ENCODE measurements around the gene CACFD1.

The CACFD1 gene

GRCh38 chr9:133425049-133425632 lies 34.6 kb upstream of the CACFD1 start:
- H3K27me3 ChIP-seq (replicated peaks; ENCODE audit: control insufficient read depth, insufficient read depth, low read length, poor library complexity, severe bottlenecking): peaks cover 4% of the 10 kb centered on the region
- peaks cover 4% of the 10 kb centered on the region for H3K4me1 ChIP-seq (ENCODE audit: control insufficient read depth, insufficient read depth, low read length, poor library complexity, severe bottlenecking)
- no peak overlapping the region for H3K4me3 ChIP-seq (ENCODE audit: insufficient read depth, low read depth, low read length, poor library complexity, severe bottlenecking)
- H3K27ac ChIP-seq (ENCODE audit: insufficient read depth, low read length, poor library complexity, severe bottlenecking): no peak overlapping the region
- H3K36me3 ChIP-seq (ENCODE audit: control insufficient read depth, insufficient read depth, low read length): no peaks in the 10 kb centered on the region
- no peak for DNase-seq
- no peaks in the 10 kb centered on the region for H3K9me3 ChIP-seq (ENCODE audit: control insufficient read depth, low read length)

- H3K27ac ChIP-seq (ENCODE audit: insufficient read depth, low read length, poor library complexity, severe bottlenecking): no peak overlapping the region
- H3K4me1 ChIP-seq (ENCODE audit: control insufficient read depth, insufficient read depth, low read length, poor library complexity, severe bottlenecking): peaks cover 4% of the 10 kb centered on the region
- no peaks in the 10 kb centered on the region for H3K36me3 ChIP-seq (ENCODE audit: control insufficient read depth, insufficient read depth, low read length)
- H3K9me3 ChIP-seq (ENCODE audit: control insufficient read depth, low read length): no peaks in the 10 kb centered on the region
- peaks cover 4% of the 10 kb centered on the region for H3K27me3 ChIP-seq (replicated peaks; ENCODE audit: control insufficient read depth, insufficient read depth, low read length, poor library complexity, severe bottlenecking)
- no peak overlapping the region for H3K4me3 ChIP-seq (ENCODE audit: insufficient read depth, low read depth, low read length, poor library complexity, severe bottlenecking)
- no peak for DNase-seq
Measured at GRCh38 chr9:133426011-133426410, 33.8 kb upstream of the CACFD1 start.

GRCh38 chr9:133427658-133428348 lies 32.0 kb upstream of the CACFD1 start:
- H3K27me3 ChIP-seq (replicated peaks; ENCODE audit: control insufficient read depth, insufficient read depth, low read length, poor library complexity, severe bottlenecking): peaks cover 4% of the 10 kb centered on the region
- no peak overlapping the region for H3K4me3 ChIP-seq (ENCODE audit: insufficient read depth, low read depth, low read length, poor library complexity, severe bottlenecking)
- H3K4me1 ChIP-seq (ENCODE audit: control insufficient read depth, insufficient read depth, low read length, poor library complexity, severe bottlenecking): peaks cover 4% of the 10 kb centered on the region
- no peak for DNase-seq
- H3K36me3 ChIP-seq (ENCODE audit: control insufficient read depth, insufficient read depth, low read length): no peaks in the 10 kb centered on the region
- no peak overlapping the region for H3K27ac ChIP-seq (ENCODE audit: insufficient read depth, low read length, poor library complexity, severe bottlenecking)
- H3K9me3 ChIP-seq (ENCODE audit: control insufficient read depth, low read length): no peaks in the 10 kb centered on the region

DNA sequence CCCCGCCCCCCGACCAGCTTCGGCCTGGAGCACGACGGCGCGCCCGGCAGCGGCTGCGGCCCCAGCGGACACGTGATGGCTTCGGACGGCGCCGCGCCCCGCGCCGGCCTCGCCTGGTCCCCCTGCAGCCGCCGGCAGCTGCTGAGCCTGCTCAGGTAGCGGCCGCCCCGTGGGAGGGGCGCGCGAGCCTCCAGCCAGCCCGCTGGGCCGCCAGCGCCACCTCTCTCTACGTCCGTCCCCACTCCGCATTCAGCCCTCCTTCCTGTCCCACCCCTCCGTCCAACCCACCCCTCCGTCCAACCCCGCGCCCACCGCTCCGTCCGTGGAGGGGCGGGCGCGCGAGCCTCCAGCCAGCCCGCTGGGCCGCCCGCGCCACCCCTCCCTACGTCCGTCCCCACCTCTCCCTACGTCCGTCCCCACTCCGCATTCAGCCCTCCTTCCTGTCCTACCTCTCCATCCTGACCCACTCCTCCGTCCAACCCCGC lies 31.1 kb upstream of the CACFD1 start:
- H3K4me3 ChIP-seq (ENCODE audit: insufficient read depth, low read depth, low read length, poor library complexity, severe bottlenecking): no peak overlapping the region
- peaks cover 4% of the 10 kb centered on the region for H3K27me3 ChIP-seq (replicated peaks; ENCODE audit: control insufficient read depth, insufficient read depth, low read length, poor library complexity, severe bottlenecking)
- no peak overlapping the region for H3K27ac ChIP-seq (ENCODE audit: insufficient read depth, low read length, poor library complexity, severe bottlenecking)
- DNase-seq: no peak
- H3K36me3 ChIP-seq (ENCODE audit: control insufficient read depth, insufficient read depth, low read length): no peaks in the 10 kb centered on the region
- peaks cover 4% of the 10 kb centered on the region for H3K4me1 ChIP-seq (ENCODE audit: control insufficient read depth, insufficient read depth, low read length, poor library complexity, severe bottlenecking)
- no peaks in the 10 kb centered on the region for H3K9me3 ChIP-seq (ENCODE audit: control insufficient read depth, low read length)

- H3K4me3 ChIP-seq (ENCODE audit: insufficient read depth, low read depth, low read length, poor library complexity, severe bottlenecking): no peak overlapping the region
- H3K36me3 ChIP-seq (ENCODE audit: control insufficient read depth, insufficient read depth, low read length): no peaks in the 10 kb centered on the region
- no peaks in the 10 kb centered on the region for H3K9me3 ChIP-seq (ENCODE audit: control insufficient read depth, low read length)
- H3K4me1 ChIP-seq (ENCODE audit: control insufficient read depth, insufficient read depth, low read length, poor library complexity, severe bottlenecking): peaks cover 4% of the 10 kb centered on the region
- no peak for DNase-seq
- H3K27me3 ChIP-seq (replicated peaks; ENCODE audit: control insufficient read depth, insufficient read depth, low read length, poor library complexity, severe bottlenecking): peaks cover 4% of the 10 kb centered on the region
- H3K27ac ChIP-seq (ENCODE audit: insufficient read depth, low read length, poor library complexity, severe bottlenecking): no peak overlapping the region
Measured at GRCh38 chr9:133429214-133429613, 30.6 kb upstream of the CACFD1 start.

GRCh38 chr9:133429641-133430161 lies 30.1 kb upstream of the CACFD1 start:
- H3K27me3 ChIP-seq (replicated peaks; ENCODE audit: control insufficient read depth, insufficient read depth, low read length, poor library complexity, severe bottlenecking): peaks cover 4% of the 10 kb centered on the region
- H3K4me3 ChIP-seq (ENCODE audit: insufficient read depth, low read depth, low read length, poor library complexity, severe bottlenecking): no peak overlapping the region
- no peaks in the 10 kb centered on the region for H3K9me3 ChIP-seq (ENCODE audit: control insufficient read depth, low read length)
- H3K27ac ChIP-seq (ENCODE audit: insufficient read depth, low read length, poor library complexity, severe bottlenecking): no peak overlapping the region
- H3K4me1 ChIP-seq (ENCODE audit: control insufficient read depth, insufficient read depth, low read length, poor library complexity, severe bottlenecking): peaks cover 4% of the 10 kb centered on the region
- no peaks in the 10 kb centered on the region for H3K36me3 ChIP-seq (ENCODE audit: control insufficient read depth, insufficient read depth, low read length)
- DNase-seq: no peak

- H3K27ac ChIP-seq (ENCODE audit: insufficient read depth, low read length, poor library complexity, severe bottlenecking): no peak overlapping the region
- H3K9me3 ChIP-seq (ENCODE audit: control insufficient read depth, low read length): no peaks in the 10 kb centered on the region
- no peaks in the 10 kb centered on the region for H3K36me3 ChIP-seq (ENCODE audit: control insufficient read depth, insufficient read depth, low read length)
- H3K4me1 ChIP-seq (ENCODE audit: control insufficient read depth, insufficient read depth, low read length, poor library complexity, severe bottlenecking): peaks cover 4% of the 10 kb centered on the region
- no peak for DNase-seq
- peaks cover 4% of the 10 kb centered on the region for H3K27me3 ChIP-seq (replicated peaks; ENCODE audit: control insufficient read depth, insufficient read depth, low read length, poor library complexity, severe bottlenecking)
- H3K4me3 ChIP-seq (ENCODE audit: insufficient read depth, low read depth, low read length, poor library complexity, severe bottlenecking): no peak overlapping the region
Measured at GRCh38 chr9:133430244-133430643, 29.5 kb upstream of the CACFD1 start.

- Histone ChIP-seq H3K27ac (ENCODE audit: insufficient read depth, low read length, poor library complexity, severe bottlenecking) (no peak overlapping the region), H3K9me3 (ENCODE audit: control insufficient read depth, low read length) (no peaks in the 10 kb centered on the region), H3K36me3 (ENCODE audit: control insufficient read depth, insufficient read depth, low read length) (no peaks in the 10 kb centered on the region), H3K27me3 (replicated peaks; ENCODE audit: control insufficient read depth, insufficient read depth, low read length, poor library complexity, severe bottlenecking) (no peaks in the 10 kb centered on the region), H3K4me3 (ENCODE audit: insufficient read depth, low read depth, low read length, poor library complexity, severe bottlenecking) (no peak overlapping the region), H3K4me1 (ENCODE audit: control insufficient read depth, insufficient read depth, low read length, poor library complexity, severe bottlenecking) (no peaks in the 10 kb centered on the region)
- no peak for DNase-seq
Measured at GRCh38 chr9:133433351-133433843, 26.4 kb upstream of the CACFD1 start.

DNA sequence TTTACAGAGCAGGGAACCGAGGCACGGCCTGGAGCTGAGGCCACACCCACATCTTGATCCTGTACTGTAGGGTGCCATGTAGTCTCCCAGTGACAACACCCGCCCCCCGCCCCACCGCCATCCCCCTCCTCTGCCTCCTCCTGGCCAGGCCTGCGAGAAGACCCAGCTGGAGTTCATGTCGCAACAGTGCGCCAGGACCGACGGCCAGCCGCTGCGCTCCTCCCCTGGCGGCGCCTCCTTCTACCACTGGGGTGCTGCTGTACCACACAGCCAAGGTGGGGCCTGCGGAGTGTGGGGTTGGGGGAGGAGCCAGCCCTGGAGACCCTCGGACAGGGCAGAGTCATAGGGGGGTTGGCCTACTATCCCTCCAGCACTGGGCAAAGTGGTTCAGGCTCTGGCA lies 23.1 kb upstream of the CACFD1 start:
- Histone ChIP-seq H3K9me3 (ENCODE audit: control insufficient read depth, low read length) (no peaks in the 10 kb centered on the region), H3K27ac (ENCODE audit: insufficient read depth, low read length, poor library complexity, severe bottlenecking) (no peak overlapping the region), H3K27me3 (replicated peaks; ENCODE audit: control insufficient read depth, insufficient read depth, low read length, poor library complexity, severe bottlenecking) (no peaks in the 10 kb centered on the region), H3K4me1 (ENCODE audit: control insufficient read depth, insufficient read depth, low read length, poor library complexity, severe bottlenecking) (no peaks in the 10 kb centered on the region), H3K36me3 (ENCODE audit: control insufficient read depth, insufficient read depth, low read length) (no peaks in the 10 kb centered on the region), H3K4me3 (ENCODE audit: insufficient read depth, low read depth, low read length, poor library complexity, severe bottlenecking) (no peak overlapping the region)
- no peak for DNase-seq

Data from effector memory CD4-positive, alpha-beta T cell (primary cell).